Measurements from ENCODE around the gene STK38L.
A peak's percentile ranks its signal among the peaks of the same experiment; 100 is the strongest.

STK38L gene

DNA sequence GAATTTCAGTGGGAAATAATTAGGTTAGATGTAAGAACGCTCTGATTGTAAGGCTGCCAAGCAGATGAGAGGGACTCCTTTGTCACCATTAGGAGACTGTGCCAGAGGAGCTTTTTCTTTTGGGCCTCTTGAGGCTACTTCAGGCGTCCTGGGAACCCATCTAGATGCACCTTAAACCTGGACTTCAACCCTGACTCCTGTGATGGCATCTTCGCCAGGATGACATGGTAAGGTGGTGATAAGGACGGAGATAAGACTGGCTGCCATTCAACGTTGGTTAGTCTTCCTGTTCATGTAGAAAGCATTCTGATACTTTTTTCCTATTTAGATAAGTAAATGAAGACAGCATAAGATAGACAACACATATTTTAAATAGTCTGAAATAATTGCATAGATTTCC is 36.3 kb downstream of the STK38L start:
- no peak for DNase-seq

DNA sequence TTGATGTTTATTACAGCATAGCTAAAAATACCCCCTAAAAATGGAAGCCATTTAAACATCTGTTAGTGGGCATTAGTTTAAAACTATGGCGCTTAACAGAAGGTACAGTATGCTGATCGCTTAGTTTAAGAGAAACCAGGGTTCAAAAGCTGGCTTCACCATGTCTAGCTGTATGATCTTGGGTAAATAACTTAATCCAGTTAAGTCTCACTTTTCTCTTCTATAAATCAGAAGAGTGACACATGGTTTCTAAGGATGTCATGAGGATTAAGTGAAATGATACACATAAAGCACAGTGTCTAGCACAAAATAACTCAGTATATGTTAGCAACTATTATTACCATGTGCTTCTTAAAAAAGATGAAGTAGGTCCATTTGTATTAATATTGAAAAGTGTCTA is 38.7 kb downstream of the STK38L start:
- DNase-seq, result no peak

DNA sequence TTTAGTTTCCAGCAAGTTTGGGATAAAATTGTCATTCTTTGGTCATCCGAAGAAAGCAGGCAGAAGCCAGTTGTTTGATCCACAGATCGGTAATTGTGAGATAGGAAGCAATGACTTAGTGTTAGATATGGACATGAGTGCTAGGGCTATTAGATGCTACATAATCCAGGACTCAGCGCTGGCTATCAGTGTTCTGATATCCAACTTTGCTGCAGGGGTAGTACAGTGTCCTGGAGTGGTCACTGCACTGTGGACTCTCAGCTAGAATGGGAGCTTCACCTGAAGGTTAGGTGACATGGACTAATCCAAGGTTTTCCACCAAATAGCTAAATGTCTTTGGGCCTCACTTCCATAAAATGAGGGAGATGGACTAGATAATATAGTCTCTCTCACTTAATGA is 39.9 kb downstream of the STK38L start:
- no peak for DNase-seq

DNA sequence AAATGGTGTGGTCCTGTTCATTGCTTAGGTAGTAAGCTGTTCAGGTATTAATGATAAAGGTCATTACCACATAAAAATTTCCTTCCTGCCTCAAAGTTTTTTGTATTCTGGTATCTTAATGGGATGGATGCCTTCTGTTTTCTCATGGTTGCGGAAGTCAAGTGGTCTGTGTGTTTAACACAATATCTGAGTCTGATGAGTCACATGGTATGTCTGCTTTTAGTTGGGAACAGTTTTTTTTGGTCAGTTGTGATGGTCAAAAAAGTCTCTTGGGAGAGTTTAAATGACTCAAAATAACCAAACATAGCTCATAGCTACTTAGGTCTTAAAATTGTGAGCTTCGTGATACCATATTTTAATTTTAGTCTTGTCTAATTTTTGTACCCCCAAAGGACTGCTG is 40.7 kb downstream of the STK38L start:
- no peak for DNase-seq

DNA sequence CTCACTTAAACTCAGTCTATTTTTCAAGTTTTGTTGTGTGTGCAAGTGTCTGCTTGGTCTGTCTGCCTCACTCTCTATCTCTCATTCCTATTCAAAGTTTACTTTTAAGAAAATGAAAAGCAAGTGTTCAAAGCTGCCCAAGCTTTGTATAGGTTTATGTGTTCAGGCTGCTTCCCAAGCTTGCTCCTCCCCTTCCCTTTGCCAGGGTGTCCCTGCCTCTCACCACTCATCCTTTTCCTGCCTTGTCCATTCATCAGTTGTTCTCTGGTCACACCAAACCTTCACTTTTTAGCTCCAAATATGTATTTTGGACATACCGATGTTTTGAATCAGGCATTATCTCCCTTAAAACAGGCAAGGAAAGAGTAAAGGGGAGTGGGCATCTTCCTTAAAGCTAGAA is 41.3 kb downstream of the STK38L start:
- no peak for DNase-seq

DNA sequence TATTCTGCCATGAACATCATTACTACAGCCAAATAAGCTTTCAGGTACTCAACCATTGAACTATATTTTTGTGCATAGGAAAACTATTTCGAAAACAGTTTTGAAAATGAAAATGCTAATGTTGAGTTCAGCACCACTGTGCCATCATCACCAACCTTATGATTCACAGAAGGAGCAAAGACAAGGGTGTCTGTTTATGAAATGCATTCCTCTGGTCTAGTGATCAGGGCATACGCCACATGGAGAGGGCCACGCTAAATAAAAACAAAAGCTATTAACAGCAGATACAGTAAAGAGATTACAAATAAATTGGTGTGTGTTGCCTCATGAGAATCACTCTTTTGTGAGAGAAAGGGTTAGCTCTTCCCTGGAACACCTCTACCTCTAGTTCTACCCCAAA is 45.3 kb downstream of the STK38L start:
- DNase-seq, result no peak

DNA sequence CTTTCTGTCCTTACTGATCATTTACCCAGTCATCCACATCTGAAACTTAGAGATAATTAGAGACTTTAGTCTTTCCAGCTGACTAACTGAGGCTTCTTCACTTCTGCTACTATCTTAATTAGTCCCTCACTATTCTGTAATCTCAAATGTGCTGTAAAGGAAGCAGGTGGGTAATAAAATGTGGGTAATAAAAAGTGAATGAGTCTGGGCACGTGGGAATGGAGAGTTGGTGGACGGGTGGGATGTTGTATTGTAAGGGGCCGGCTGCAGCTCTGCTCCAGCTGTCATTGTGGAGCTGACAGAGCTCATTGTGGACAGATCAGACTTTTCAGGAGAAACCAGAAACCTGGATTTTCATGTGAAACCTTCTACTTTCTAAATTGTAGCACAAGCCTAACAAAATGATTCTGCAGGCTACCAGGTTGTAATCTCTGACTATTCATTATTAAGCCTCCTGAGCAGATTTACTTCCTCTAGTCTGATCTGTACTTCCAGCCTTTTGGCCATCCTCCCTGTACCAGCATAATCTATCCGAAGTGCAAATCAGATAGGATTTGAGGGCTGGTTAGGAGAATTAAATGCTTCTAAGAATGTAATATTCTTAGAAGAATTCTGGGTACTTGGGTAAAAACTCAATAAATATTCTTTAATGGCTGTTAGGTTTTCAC is 46.5 kb downstream of the STK38L start:
- DNase-seq, result no peak

DNA sequence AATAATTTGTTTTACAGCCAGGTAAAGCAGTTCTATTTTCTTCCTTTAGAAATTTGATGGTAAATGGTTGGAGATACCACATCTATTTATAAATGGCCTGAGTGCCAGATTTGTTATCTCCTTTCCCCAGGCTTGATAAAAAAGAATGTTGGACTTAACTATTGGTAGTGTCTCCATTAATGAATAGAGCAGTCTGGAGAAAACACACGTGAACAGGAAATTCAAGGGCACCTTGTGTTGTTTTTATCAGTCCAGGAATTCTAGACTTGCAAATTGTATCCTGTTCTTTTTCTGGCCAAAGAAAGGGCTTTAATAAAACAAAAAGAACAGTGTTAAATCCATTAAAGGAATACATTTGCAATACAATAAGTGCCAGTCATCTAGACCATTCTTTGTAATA is 47.8 kb downstream of the STK38L start:
- DNase-seq, result no peak

DNA sequence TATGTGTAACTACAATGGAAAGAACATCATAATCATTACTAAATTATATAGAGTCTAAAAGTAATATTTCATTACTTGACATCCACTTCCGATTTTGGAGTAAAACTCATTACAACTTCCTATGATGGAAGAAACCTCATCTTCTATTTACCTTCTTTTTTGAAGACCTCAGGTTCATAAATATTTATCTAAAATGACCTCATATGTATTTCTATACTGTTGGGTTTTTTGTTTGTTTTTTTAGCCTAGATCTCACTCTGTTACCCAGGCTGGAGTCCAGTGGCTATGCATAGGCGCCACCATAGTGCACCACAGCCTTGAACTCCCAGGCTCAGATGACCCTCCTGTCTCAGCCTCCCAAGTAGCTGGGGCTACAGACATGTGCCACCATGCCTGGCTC is 48.6 kb downstream of the STK38L start:
- DNase-seq, result no peak

DNA sequence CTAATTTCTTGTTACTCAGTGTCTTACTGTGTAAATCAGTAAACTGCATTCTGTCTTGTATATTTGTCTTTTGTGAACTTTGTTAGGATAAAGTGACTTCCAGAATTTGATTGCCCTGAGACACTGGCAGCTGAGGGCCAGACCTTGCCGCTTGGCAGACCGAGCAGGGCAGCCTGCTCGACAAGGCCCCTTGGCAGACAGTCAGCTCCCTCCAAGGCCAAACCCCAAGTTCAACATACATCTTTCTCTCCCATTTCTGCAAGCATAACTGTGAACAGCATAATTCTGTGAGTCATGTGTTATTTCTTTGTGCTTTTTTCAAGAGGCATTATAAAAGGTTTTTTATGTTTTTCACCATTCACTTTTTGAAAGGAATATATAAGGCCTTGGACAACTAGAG is 49.4 kb downstream of the STK38L start:
- no peak for DNase-seq

DNA sequence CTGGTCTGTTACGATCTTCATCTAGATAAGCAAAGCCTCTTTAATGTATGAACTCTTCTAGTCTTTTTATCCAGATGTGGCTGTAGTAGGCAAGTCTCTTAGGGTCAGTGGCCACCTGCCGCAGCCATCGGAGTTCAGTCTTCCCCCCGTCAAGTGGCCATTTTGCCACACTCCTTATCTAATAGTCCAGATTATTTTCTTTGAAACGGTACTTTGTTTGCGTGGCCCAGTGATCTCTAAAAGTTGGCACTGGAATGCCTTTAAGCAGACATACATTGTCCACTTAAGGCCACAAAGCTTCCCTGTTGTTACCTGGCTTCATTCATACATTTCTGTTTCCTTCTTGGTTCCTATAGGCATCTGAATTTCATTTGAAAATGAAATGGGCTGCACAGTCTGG is 52.6 kb downstream of the STK38L start:
- no peak for DNase-seq

DNA sequence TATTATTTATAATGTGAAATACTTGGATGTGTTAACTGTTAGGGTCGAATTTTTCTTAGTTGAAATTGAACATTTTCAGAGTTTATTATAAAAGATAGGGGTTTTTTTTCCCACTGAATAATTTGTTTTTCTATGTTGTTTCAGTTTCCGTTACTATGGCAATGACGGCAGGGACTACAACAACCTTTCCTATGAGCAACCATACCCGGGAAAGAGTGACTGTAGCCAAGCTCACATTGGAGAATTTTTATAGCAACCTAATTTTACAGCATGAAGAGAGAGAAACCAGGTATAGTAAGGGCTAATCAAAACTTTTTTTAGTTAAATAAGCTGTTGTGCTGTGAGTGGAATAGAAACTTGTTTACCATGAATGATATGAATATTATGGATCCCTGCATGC is 53.5 kb downstream of the STK38L start:
- no peak for DNase-seq

DNA sequence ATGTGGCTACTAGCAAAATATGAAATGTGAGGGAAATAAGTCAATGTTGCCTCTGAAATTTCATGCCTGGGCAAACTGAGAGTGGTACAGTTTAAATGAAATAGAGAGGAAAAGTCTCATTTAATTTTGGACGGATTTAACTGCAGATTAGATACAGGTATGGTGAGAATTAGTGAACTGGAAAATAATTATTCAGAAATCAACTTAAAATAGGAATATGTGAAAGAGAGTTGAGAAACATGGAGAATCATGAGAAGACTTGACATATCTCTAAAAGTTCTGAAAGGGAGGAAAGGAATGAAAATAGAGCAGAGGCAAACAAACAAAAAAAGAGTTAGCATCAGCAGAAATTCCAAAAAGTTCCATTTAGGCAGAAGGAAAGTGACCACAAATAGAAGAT is 55.0 kb downstream of the STK38L start:
- DNase-seq, result no peak

DNA sequence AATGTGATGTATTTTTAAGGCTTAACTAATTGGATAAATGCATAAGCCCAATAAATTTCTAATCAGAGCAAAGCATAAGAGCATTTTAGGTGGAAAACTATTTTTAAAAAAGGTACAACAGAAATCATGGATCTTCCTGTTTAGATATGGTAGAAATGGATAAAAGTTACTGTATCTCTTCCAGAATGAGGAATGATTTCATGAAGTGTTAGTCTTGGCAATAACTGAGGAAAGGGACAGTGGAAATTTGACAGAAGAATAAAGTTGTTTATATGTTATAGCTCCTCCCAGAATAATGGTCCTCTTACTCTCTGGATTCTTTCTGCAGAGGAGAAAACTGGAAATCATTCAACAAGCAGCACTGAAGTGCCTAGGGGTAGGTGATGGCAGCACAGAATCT is 56.1 kb downstream of the STK38L start:
- DNase-seq, result no peak

DNA sequence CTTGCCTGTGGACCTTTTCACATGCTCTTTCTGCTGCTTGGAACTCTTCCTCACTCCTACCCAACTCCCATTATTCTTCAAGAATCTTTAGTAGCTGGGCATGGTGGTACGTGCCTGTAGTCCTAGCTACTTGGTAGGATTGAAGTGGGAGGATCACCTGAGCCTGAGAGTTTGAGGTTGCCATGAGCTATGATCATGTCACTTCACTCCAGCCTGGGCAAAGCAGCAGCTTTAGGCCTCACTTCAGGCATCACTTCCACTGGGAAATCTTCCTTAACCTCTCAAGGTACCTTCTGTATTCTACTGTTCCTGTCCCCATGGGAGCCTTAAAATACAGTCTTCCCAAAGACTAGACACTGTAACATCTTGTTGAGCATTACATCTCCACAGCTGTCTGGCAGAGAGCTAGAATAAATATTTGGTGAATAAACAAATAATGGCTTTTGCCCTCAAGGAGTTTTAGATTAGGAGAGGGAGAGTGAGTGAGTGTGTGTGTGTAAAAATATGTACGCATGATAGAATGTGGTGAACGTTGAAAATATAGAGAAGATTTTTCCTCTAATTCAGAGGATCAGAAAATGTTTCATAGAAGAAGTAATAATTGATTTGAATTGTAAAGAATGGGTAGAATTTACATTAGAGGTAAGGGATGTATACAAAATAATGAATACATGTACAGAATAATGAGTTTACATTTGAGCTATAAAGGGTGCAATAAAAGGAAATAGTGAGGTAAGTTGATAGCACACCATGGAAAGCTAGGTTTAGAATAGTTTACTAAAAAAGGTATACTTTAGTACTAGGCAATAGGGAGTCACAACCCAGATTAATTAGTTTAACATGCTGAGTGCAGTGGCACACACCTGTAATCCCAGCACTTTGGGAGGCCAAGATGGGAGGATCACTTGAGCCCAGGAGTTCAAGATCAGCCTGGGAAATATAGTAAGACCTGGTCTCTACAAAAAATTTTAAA is 59.3 kb downstream of the STK38L start:
- DNase-seq, result peak in 1 of 2 experiments; percentile 12

DNA sequence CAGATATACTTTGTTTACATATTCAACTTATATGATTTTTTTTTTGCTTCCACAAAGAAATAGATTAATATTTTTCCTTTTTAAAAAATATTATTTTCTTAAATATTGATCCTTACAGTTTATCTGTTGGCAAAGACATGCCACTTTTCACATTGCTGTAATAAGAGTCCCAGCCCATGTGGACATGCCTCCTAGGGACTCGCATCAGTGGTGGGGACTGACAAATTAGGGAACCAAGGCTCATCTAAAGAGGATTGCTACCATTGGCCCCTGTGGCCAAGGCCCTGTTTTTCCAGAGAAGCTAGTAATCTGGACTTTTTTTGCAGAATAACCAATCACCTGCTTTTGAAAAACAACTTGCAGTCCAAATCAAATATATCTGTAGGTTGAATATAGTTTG is 60.8 kb downstream of the STK38L start:
- DNase-seq, result no peak

DNA sequence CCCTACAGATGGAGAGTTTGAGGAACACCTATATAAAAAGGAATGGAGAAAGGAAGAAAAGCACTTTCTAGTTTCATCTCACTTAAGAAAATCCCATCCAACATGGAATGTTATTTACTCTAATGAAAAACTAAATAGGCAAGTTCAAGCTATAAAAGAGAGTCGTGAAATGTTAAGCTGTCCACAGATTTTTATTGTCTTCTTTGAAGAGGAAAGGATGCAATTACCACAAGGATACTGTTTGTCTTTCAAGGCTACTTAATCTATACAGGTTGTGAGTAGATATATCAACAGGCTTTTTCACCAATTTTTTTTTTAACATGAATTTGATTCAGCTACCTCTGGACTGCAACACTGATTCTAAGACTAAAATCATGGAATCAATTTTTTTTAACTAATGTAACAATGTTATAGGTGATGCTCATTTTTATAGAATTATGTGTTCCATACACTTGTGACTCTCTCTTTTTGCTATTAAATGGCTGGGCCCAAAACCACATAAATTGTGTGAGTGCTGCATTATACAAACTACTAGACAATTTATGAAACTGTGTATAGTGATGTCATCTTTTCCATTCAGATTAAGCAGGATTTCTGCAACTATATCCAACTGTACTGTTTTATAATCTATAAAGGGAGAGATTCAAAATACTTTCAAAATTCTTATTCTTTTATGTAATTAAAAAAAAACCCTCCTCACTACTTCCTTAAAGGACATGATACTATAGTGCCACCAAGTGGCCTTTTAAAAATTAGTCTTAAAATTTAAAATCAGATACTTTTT is 61.8 kb downstream of the STK38L start:
- DNase-seq, result no peak

DNA sequence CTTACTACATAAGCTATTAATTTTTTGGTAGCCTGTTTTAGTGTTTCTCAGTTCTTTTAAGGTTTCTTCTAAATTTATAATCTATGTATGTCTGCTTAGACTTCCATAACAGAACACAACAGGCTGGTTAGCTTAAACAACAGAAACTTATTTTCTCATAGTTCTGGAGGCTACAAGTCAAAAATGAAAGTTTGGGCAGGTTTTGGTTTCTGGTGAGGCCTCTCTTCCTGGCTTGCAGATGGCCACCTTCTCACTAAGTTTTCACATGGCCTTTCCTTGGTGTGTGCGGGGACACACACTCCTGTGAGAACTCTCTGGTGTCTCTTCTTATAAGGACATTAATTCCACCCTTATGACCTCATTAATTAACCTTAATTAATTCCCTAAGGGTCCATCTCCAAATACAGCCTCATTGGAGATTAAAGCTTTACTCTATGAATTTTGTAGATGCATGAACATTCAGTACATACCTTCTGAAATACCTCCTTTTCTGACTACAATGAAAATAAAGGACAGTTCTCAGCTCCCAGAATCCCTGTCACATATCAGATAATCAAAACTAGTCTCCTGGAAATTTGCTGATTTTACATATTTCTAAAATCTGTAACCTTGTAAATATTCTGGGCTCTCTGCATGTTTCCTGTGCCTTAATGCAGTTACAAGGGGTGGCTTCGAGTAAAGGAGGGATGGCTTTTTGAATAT is 65.4 kb downstream of the STK38L start:
- DNase-seq, result no peak

DNA sequence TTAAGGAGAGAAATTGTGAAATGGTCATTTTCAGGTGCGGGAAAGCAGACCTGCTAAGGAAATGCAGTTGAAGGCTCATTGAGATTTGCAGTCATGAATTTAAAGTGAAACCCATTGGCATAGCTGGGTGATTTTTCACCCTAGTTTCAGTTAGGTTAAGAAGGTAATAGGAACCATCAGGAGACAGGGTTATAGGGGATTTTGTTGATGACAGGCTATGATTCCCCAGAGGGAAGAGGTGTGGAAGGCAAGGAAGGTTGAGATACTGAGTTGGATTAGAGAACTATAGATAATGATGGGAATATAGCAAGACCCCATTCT is 65.9 kb downstream of the STK38L start:
- DNase-seq, result no peak

DNA sequence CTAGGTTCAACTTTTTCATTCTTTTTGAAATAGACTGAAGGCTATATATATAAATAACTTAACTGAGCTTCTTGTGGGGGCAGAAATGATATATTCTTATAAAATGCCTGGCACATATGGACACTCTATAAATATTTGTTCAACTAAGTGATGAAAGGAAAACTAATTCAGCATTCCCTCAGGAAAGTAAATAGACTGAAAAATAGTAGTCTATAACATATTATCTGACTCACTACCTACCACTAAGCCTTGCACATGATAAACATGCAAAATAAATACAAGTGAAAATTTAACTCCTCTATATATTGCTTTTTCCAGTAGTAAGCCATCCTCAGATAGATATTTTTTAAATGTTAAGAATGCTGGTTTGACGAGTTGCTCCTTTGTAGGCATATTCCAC is 72.9 kb downstream of the STK38L start:
- DNase-seq, result no peak

DNA sequence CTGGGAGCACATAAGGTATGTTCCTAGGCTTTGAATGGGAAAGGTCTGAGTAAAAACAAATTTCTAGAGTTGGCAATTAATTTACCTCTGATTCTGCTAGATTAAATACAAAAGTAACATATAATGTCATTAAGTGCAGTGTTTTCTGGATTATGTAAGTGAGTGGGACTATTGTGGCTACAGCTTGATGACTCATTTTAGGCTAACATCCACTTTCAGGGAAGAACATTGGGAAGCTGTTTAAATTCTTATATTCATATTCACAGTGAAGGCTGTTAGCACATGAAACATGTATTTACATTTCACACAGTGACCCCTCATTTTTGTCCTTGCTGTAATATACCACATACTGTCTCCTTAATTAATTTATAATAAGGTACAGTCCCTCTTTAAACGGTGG is 75.3 kb downstream of the STK38L start:
- DNase-seq, result no peak

DNA sequence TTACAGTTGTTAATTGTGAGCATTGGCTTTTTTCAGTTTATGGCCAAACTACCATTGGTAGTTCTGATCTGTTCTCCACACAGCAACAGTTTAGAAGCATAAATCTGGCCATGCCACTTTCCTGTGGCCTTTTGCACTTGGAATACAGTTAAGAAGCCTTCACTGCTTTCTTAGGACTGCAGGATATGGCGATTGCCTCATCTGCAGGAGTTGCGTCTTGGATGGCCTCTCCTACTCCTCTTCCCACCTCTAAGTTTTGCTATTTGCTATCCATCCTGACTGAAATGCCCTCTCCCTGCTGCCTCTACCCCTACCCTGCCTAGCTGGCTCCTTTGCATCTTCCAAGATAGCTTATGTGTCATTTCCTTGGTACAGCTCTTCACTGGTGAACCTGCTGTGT is 75.8 kb downstream of the STK38L start:
- DNase-seq, result no peak

DNA sequence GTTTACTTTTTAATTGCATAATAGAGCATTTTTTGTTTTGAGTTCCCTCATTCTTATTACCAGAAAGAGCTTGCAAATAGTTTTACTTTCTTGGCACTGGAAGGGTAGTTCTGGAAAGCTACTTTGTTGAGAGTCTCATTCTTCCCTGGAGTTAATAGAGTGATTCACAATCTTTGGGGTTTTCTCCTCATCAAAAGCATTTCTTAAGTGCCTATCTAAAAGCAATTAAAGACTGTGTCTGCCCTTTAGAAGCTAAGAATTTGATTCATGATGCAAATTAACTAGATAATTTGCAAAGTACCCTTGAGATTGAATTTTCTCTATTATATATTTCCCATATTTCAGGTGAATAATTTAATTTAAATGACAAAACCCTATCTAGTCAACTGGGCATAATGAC is 80.4 kb downstream of the STK38L start:
- DNase-seq, result no peak
